ENCODE results near the gene NRCAM. TPM values are rescaled to one million over a fixed set of nuclear protein-coding genes. Genes with fewer than 3 reads are reported as not detected.

NRCAM gene
- polyA plus RNA-seq, 1 donor (not counting 4 experiments of a cell fraction or from before 2014, with no cell fraction given): 4.0 TPM

GRCh38 chr7:108351729-108352131 lies 104.5 kb downstream of the NRCAM start:
- Histone ChIP-seq H3K9me1 (ENCODE audit: control insufficient read depth, extremely low read depth, insufficient read depth, low read length) (no peaks in the 10 kb centered on the region), H2AFZ (ENCODE audit: control insufficient read depth, low read length) (no peak overlapping the region), H4K20me1 (ENCODE audit: control insufficient read depth, extremely low read depth, insufficient read depth, low read length) (no peaks in the 10 kb centered on the region), H3K79me2 (ENCODE audit: control insufficient read depth, insufficient read depth, low read length) (no peaks in the 10 kb centered on the region), H3K36me3 (ENCODE audit: control insufficient read depth in 2 of 2, extremely low read depth in 1 of 2, insufficient read depth in 2 of 2, low read length in 2 of 2) (no peaks in the 10 kb centered on the region), H3K9ac (ENCODE audit: control insufficient read depth, extremely low read depth, insufficient read depth, low read length) (no peak overlapping the region), H3K4me3 (ENCODE audit: control insufficient read depth in 2 of 3, extremely low read depth in 1 of 3, insufficient read depth in 2 of 3, low read depth in 1 of 3, low read length in 3 of 3) (no peak overlapping the region), H3K9me3 (ENCODE audit: control insufficient read depth, low read depth, low read length) (no peaks in the 10 kb centered on the region), H3K4me1 (ENCODE audit: control insufficient read depth, extremely low read depth, insufficient read depth, low read length) (no peaks in the 10 kb centered on the region), H3K27me3 (ENCODE audit: control insufficient read depth, extremely low read depth, insufficient read depth, low read length) (no peaks in the 10 kb centered on the region), H3K27ac (ENCODE audit: control insufficient read depth, insufficient read depth, low read length) (no peak overlapping the region), H3K4me2 (ENCODE audit: control insufficient read depth, extremely low read depth, insufficient read depth, low read depth, low read length) (no peak overlapping the region)
- FAIRE-seq (no peak), DNase-seq (ENCODE audit: low read depth, low spot score) (no peak)
- dilution Hi-C loops (cut with MboI; ENCODE audit: extremely low pct_ligation_motif_present, low sequenced_read_pairs): no loop called here
- TF ChIP-seq CTCF (optimal IDR thresholded peaks at IDR 0.05 in 1 of 3, IDR thresholded peaks at IDR 0.05 in 1 of 3, conservative IDR thresholded peaks at IDR 0.05 in 1 of 3; ENCODE audit: extremely low read depth in 1 of 3, insufficient read depth in 2 of 3, low read length in 3 of 3): no peak
- TF ChIP-seq EZH2 (IDR thresholded peaks at IDR 0.05; ENCODE audit: low read length): no peak

- Histone ChIP-seq H3K4me1 (ENCODE audit: control insufficient read depth, extremely low read depth, insufficient read depth, low read length) (no peaks in the 10 kb centered on the region), H3K27me3 (ENCODE audit: control insufficient read depth, extremely low read depth, insufficient read depth, low read length) (no peaks in the 10 kb centered on the region), H3K79me2 (ENCODE audit: control insufficient read depth, insufficient read depth, low read length) (no peaks in the 10 kb centered on the region), H3K4me2 (ENCODE audit: control insufficient read depth, extremely low read depth, insufficient read depth, low read depth, low read length) (no peak overlapping the region), H3K36me3 (ENCODE audit: control insufficient read depth in 2 of 2, extremely low read depth in 1 of 2, insufficient read depth in 2 of 2, low read length in 2 of 2) (no peaks in the 10 kb centered on the region), H3K4me3 (ENCODE audit: control insufficient read depth in 2 of 3, extremely low read depth in 1 of 3, insufficient read depth in 2 of 3, low read depth in 1 of 3, low read length in 3 of 3) (no peak overlapping the region), H3K9me1 (ENCODE audit: control insufficient read depth, extremely low read depth, insufficient read depth, low read length) (no peaks in the 10 kb centered on the region), H3K9me3 (ENCODE audit: control insufficient read depth, low read depth, low read length) (no peaks in the 10 kb centered on the region), H3K27ac (ENCODE audit: control insufficient read depth, insufficient read depth, low read length) (no peak overlapping the region), H4K20me1 (ENCODE audit: control insufficient read depth, extremely low read depth, insufficient read depth, low read length) (no peaks in the 10 kb centered on the region), H3K9ac (ENCODE audit: control insufficient read depth, extremely low read depth, insufficient read depth, low read length) (no peak overlapping the region), H2AFZ (ENCODE audit: control insufficient read depth, low read length) (no peak overlapping the region)
- FAIRE-seq (no peak), DNase-seq (ENCODE audit: low read depth, low spot score) (no peak)
- dilution Hi-C loops (cut with MboI; ENCODE audit: extremely low pct_ligation_motif_present, low sequenced_read_pairs): no loop called here
- TF ChIP-seq CTCF (optimal IDR thresholded peaks at IDR 0.05 in 1 of 3, IDR thresholded peaks at IDR 0.05 in 1 of 3, conservative IDR thresholded peaks at IDR 0.05 in 1 of 3; ENCODE audit: extremely low read depth in 1 of 3, insufficient read depth in 2 of 3, low read length in 3 of 3): no peak
- no peak for TF ChIP-seq EZH2 (IDR thresholded peaks at IDR 0.05; ENCODE audit: low read length)
Observed at GRCh38 chr7:108348913-108349312, 107.3 kb downstream of the NRCAM start.

Data from keratinocyte (primary cell).